ENCODE measurements around the gene CT45A8.
"Not testable (repeated sequence)": the region's sequence is repeated elsewhere in the genome, so short reads cannot be mapped to it uniquely, and the experiment has no call there.

Gene CT45A8, protein sequence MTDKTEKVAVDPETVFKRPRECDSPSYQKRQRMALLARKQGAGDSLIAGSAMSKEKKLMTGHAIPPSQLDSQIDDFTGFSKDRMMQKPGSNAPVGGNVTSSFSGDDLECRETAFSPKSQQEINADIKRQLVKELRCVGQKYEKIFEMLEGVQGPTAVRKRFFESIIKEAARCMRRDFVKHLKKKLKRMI

GRCh38 chrX:135854438-135854837 is at the start of gene CT45A8:
Gene CT45A8 (minus strand): TSS chrX:135854538. CDS start chrX:135850783, 3,755 bp downstream.
- DNase-seq (ENCODE audit: low read depth in 2 of 2): not testable (repeated sequence)

- no peak for DNase-seq (ENCODE audit: low read depth in 2 of 2)
Measured at GRCh38 chrX:135893294-135893817, 39.0 kb upstream of the CT45A8 start, which contains the start of the genes CT45A10 and SAGE1. Gene CT45A10 (minus strand): TSS chrX:135893444. CDS start chrX:135885344, 8,100 bp downstream. Gene SAGE1 (plus strand): TSS chrX:135893716. CDS start chrX:135896243, 2,527 bp downstream.

- DNase-seq (ENCODE audit: low read depth in 2 of 2): no peak
Measured at GRCh38 chrX:135892781-135893180, 38.4 kb upstream of the CT45A8 start.

DNA sequence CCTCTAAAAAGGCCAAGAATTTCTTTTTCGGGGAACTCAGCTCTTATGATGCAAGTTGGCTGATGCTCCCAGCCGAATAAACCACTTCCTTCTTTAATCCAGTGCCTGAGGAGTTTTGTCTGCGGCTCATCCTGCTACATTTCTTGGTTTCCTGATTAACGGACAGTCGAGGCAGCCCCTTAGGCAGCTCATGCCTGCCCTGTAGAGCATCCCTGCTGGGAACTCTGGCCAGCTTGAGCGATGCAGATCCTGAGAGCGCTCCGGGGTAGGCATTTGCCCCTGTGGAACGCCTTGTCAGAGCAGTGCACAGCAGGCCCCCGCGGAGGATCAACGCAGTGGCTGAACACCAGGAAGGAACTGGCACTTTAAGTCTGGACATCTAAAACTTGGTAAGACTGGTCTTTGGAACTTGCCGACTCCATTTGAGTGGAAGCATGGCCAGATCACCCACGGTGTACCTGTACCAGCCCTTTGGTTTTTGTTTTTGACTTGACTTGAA is 35.8 kb upstream of the CT45A8 start:
- no peak for DNase-seq (ENCODE audit: low read depth in 2 of 2)

GRCh38 chrX:135888976-135889375 is 34.6 kb upstream of the CT45A8 start:
- DNase-seq (ENCODE audit: low read depth in 2 of 2): not testable (repeated sequence)

DNA sequence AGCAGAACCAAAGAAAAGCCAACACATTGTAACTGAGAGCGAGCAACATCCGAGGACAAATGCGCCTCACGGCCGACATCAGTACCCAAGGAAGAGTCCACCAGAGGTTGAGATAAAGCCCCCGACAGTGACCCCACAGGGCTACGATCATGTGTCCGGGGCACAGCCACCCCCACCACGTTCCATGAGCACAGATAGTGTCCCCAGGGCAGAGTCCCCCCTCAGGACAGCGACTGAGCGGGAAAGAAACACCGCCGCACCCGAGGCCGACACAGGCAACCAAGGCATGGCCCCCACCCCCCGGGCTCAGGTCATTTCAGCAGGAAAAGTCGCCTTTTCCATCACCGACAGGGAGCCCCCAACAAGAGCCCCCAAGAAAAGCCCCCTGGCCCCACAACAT is 33.9 kb upstream of the CT45A8 start:
- DNase-seq (ENCODE audit: low read depth in 2 of 2): not testable (repeated sequence)

DNA sequence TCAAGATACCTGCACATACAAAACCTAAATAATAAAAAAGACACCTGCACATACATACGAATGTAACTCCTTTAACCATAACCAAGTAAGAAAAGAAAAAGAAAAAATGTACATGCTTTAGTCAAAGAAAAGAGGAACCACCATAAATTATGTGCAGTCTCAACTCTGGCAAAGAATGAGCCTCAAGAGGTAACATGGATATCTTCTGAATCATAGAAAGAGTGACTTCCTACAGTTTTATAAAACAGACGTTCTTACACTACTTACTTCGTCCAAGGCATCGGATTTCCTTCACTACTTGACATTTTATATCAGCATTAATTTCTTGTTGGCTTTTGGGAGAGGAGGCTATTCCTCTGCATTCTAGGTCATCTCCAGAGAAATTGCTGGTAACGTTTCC is 28.4 kb upstream of the CT45A8 start:
- not testable (repeated sequence) for DNase-seq (ENCODE audit: low read depth in 2 of 2)

- DNase-seq (ENCODE audit: low read depth in 2 of 2): not testable (repeated sequence)
Measured at GRCh38 chrX:135871712-135872111, 17.4 kb upstream of the CT45A8 start, which contains the start of gene CT45A9. Gene CT45A9 (minus strand): TSS chrX:135871812. CDS start chrX:135868061, 3,751 bp downstream.

- DNase-seq (ENCODE audit: low read depth in 2 of 2): not testable (repeated sequence)
Measured at GRCh38 chrX:135837180-135837579, 17.2 kb downstream of the CT45A8 start, which contains the start of gene CT45A7. Gene CT45A7 (minus strand): TSS chrX:135837280. CDS start chrX:135833533, 3,747 bp downstream.

GRCh38 chrX:135819912-135820311 is 34.4 kb downstream of the CT45A8 start, which contains the start of gene CT45A2:
Gene CT45A2 (minus strand): TSS chrX:135820012. CDS start chrX:135816265, 3,747 bp downstream.
- DNase-seq (ENCODE audit: low read depth in 2 of 2): not testable (repeated sequence)

DNA sequence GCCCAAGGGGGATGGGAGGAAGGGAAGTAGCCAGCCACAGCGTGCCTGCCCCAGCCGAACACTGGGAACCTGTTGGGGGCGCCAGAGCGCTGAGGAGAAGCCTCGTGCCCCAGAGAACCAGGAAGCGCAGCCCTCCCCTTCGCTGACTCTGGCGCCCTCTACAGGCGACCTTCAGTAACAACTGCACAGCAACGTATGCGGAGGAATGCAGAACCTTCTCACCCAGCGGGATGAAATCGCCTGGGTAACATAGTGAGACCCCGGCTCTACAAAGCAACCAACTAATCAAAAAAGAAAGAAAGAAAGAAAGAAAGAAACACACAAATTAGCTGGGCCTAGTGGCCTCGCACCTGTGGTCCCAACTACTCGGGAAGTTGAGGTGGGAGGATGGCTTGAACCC is 51.7 kb downstream of the CT45A8 start, which contains the start of gene CT45A6:
Gene CT45A6, minus strand, starts transcription at position 101 of the 400 bp plus-strand sequence. CDS start 3,794 bp downstream, outside the sequence.
- DNase-seq (ENCODE audit: low read depth in 2 of 2): not testable (repeated sequence)
